Measurements from ENCODE around the gene LRBA.

The LRBA gene

DNA sequence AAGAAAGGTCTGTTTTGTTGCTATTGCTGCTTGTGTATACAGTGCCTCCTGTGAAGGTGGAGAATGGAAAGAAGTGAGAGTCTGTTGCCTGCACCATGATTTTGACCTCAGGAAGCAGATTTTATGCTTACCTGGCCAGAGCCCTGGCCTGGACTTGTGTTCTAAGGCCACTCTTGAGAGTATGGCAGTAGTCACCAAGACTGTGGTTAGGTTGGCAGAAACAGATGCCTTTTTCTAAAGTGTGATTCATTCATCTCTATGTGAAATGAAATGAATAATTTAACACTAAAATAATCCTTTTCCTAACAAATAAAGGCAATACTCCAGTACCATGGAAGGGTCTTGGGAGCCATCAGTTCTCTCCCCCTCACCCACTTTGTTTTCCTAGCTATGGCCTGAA lies 775.1 kb downstream of the LRBA start:
- DNase-seq (ENCODE audit: low read depth) = no peak
- no peak overlapping the region for H3K4me3 ChIP-seq (ENCODE audit: low read depth, low read length)
- TF ChIP-seq, protein P1, sequence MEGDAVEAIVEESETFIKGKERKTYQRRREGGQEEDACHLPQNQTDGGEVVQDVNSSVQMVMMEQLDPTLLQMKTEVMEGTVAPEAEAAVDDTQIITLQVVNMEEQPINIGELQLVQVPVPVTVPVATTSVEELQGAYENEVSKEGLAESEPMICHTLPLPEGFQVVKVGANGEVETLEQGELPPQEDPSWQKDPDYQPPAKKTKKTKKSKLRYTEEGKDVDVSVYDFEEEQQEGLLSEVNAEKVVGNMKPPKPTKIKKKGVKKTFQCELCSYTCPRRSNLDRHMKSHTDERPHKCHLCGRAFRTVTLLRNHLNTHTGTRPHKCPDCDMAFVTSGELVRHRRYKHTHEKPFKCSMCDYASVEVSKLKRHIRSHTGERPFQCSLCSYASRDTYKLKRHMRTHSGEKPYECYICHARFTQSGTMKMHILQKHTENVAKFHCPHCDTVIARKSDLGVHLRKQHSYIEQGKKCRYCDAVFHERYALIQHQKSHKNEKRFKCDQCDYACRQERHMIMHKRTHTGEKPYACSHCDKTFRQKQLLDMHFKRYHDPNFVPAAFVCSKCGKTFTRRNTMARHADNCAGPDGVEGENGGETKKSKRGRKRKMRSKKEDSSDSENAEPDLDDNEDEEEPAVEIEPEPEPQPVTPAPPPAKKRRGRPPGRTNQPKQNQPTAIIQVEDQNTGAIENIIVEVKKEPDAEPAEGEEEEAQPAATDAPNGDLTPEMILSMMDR (IDR thresholded peaks at IDR 0.05; ENCODE audit: insufficient read depth, low read depth, low read length, missing control alignments) = no peak

DNA sequence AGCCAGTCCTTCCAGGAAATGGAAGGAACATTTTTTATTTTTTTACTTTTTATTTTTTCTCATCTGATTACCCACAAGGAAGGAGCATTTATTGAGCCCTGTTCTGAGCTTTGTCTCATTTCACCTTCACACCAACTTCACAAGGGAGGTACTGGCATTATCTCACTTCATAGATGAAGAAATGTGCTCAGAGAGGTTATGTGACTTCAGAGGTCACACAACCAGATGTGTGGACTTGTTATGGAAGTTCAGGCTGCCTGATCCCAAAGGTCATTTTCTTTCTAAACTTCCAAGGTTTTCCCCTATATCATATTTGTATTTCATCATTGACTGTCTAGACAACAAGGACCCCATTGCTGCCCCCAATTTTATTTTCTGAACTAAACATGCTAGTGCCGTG lies 776.5 kb downstream of the LRBA start:
- TF ChIP-seq, protein P1 (IDR thresholded peaks at IDR 0.05; ENCODE audit: insufficient read depth, low read depth, low read length, missing control alignments) = no peak
- no peak for DNase-seq (ENCODE audit: low read depth)
- H3K4me3 ChIP-seq (ENCODE audit: low read depth, low read length) = no peak overlapping the region

DNA sequence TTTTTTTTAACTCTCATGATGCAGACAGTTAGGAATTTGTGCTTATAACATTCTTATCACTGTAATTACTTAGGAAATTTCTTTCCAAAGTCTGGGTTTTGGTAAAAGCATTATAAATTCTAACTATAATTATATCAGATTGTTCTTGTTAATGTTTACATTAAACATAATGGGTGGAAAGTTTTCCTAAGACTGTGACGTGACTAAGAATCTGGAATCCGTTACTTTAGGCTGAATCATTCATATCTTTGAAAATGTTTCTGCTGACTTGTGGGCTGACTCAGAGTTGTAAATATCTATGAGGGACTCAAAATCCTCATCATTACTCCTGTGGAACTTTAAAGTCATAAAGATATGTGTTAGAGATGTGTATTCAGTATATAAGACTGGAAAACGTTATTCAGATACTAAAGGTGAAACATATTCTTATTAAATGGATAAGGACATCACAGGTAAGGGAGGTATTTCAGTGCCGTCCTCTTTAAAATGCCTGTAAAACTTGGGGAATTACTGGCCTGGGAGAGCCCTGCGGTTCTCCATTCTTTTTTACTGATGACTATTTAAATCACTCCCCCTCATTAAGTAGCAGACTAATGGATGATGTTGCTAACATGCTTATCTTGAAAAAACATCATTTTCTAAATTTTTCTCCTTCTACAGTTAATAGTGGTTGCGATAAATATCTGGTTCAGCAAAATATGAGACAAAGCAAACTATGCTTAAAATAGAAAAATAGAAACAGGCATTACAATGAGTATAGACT lies 777.8 kb downstream of the LRBA start:
- H3K4me3 ChIP-seq (ENCODE audit: low read depth, low read length) = no peak overlapping the region
- no peak for DNase-seq (ENCODE audit: low read depth)
- TF ChIP-seq, protein P1 (IDR thresholded peaks at IDR 0.05; ENCODE audit: insufficient read depth, low read depth, low read length, missing control alignments) = no peak

DNA sequence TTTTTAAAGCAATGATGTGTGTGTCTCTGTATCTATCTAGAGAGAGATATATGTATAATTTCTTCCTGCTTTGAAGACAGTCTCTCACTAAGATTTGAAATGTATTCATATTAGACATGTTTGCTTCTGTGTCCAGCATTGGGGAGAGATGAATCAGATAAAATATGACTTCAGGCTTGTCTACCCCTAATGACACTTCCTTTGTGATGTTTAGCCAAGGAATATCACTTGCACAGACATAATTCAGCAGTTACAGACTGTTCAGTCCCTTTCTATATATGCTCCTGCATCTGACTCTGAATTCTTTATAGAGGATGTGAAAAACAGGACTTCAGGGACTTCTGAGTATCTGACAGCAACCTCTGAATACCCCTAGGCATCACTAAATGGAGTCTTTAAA lies 778.5 kb downstream of the LRBA start:
- H3K4me3 ChIP-seq (ENCODE audit: low read depth, low read length) = no peak overlapping the region
- DNase-seq (ENCODE audit: low read depth) = no peak
- TF ChIP-seq, protein P1 (IDR thresholded peaks at IDR 0.05; ENCODE audit: insufficient read depth, low read depth, low read length, missing control alignments) = no peak

DNA sequence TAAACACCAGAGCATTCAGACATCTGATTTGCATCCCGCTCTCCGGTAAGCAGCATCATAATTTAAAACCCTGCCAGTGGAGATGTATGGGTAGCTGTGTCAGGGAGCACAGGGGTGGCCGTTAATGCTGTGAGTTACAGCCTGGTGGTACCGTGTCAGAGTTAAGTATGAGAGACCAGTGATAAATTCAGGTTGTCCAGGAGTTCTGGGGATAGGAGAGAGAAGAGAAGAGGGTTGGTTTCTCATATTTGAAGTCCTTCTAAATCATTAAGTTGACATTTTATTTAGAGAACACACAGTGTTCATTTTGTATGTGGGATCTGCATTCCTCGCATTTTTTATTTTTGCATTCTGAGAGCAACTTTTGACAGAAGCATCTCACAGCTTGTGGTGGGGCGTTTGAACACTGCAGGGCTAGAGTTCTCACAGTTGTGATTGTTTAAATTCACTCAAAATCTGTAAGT lies 779.2 kb downstream of the LRBA start:
- TF ChIP-seq, protein P1 (IDR thresholded peaks at IDR 0.05; ENCODE audit: insufficient read depth, low read depth, low read length, missing control alignments) = no peak
- DNase-seq (ENCODE audit: low read depth) = no peak
- H3K4me3 ChIP-seq (ENCODE audit: low read depth, low read length) = no peak overlapping the region

DNA sequence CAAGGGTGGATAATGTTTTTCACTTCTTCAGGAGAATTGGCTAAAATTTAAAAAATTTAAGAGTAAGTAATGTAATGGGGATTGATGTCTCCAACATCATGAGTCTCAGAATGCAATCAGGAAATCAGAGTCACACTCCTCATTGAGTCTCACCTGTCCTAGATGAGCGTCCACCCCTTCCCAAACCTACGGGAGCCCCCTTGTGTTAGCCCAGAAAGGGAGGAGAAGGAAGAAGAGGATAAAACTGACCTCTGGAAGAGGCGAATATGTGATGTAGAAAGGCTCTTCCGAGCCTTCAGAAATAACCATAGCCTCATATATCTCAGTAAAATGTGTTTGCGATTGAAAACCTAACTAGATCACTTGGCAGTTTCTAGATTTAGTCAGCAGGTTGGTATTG lies 779.8 kb downstream of the LRBA start:
- no peak for DNase-seq (ENCODE audit: low read depth)
- TF ChIP-seq, protein P1 (IDR thresholded peaks at IDR 0.05; ENCODE audit: insufficient read depth, low read depth, low read length, missing control alignments) = no peak
- no peak overlapping the region for H3K4me3 ChIP-seq (ENCODE audit: low read depth, low read length)

DNA sequence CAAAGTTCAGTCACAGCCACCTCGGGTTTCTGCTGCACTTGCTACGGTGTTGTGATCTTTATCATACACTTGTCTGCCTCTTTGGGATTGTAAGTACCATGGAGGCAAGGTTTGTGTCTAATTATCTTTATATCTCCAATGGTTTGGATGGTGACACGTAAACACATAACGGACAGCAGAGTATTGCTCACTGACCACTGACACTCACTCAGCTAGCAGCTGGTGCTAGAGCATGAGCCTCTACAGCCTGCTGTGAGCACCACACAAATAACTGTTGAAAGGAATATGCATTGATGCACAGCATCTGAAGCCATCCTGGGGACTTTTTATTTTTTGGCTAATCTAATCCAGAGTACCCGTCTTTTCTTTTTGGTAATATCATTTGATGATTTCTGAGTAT lies 780.8 kb downstream of the LRBA start:
- DNase-seq (ENCODE audit: low read depth) = no peak
- TF ChIP-seq, protein P1 (IDR thresholded peaks at IDR 0.05; ENCODE audit: insufficient read depth, low read depth, low read length, missing control alignments) = no peak

More for the DNA sequence above, 780.8 kb downstream of the LRBA start:
- H3K4me3 ChIP-seq (ENCODE audit: low read depth, low read length) = no peak overlapping the region

Data from GM12865 (cell line).